GM12865 (cell line): ENCODE measurements around the gene NRL.

Source experiments
- DNase-seq: peaks from one replicate; pipeline ENCODE4 v3.0.0; 2010; ENCODE audit warnings: low read depth
- H3K4me3 ChIP-seq: 2 replicates; pipeline ENCODE4 v1.5.1; 2011; ENCODE audit warnings: mild to moderate bottlenecking, low read depth, low read length, control low read depth
- TF ChIP-seq, protein P1 (sequence below): IDR thresholded peaks from 2 replicates; pipeline ENCODE4 v1.5.1; 2011; ENCODE audit warnings: low read length, control low read depth, low read depth, inconsistent platforms; ENCODE audit not compliant: insufficient read depth; ENCODE audit errors: missing control alignments

NRL gene

GRCh38 chr14:24093207-24093900 is 21.4 kb downstream of the NRL start:
- DNase-seq, result no peak
- TF ChIP-seq, protein P1, sequence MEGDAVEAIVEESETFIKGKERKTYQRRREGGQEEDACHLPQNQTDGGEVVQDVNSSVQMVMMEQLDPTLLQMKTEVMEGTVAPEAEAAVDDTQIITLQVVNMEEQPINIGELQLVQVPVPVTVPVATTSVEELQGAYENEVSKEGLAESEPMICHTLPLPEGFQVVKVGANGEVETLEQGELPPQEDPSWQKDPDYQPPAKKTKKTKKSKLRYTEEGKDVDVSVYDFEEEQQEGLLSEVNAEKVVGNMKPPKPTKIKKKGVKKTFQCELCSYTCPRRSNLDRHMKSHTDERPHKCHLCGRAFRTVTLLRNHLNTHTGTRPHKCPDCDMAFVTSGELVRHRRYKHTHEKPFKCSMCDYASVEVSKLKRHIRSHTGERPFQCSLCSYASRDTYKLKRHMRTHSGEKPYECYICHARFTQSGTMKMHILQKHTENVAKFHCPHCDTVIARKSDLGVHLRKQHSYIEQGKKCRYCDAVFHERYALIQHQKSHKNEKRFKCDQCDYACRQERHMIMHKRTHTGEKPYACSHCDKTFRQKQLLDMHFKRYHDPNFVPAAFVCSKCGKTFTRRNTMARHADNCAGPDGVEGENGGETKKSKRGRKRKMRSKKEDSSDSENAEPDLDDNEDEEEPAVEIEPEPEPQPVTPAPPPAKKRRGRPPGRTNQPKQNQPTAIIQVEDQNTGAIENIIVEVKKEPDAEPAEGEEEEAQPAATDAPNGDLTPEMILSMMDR, result no peak
- H3K4me3 ChIP-seq, result peak overlapping the region; percentile 75

- TF ChIP-seq, protein P1, result no peak
- no peak overlapping the region for H3K4me3 ChIP-seq
- no peak for DNase-seq
These were observed 22.1 kb downstream of the NRL start for GRCh38 chr14:24092505-24093206.

- DNase-seq, result no peak
- no peak overlapping the region for H3K4me3 ChIP-seq
- TF ChIP-seq, protein P1, result no peak
These were observed 22.6 kb downstream of the NRL start for GRCh38 chr14:24092110-24092504.

- TF ChIP-seq, protein P1, result no peak
- DNase-seq, result no peak
- no peak overlapping the region for H3K4me3 ChIP-seq
These were observed 24.9 kb downstream of the NRL start for GRCh38 chr14:24089890-24090289.

- TF ChIP-seq, protein P1, result no peak
- no peak for DNase-seq
- no peak overlapping the region for H3K4me3 ChIP-seq
These were observed 26.7 kb downstream of the NRL start for GRCh38 chr14:24088095-24088494.

- TF ChIP-seq, protein P1, result no peak
- H3K4me3 ChIP-seq, result no peak overlapping the region
- DNase-seq, result no peak
These were observed 27.7 kb downstream of the NRL start for GRCh38 chr14:24087004-24087403.
